Measurements from ENCODE around the gene NBPF3.
"Not testable (repeated sequence)": the region's sequence is repeated elsewhere in the genome, so short reads cannot be mapped to it uniquely, and the experiment has no call there.

DNA sequence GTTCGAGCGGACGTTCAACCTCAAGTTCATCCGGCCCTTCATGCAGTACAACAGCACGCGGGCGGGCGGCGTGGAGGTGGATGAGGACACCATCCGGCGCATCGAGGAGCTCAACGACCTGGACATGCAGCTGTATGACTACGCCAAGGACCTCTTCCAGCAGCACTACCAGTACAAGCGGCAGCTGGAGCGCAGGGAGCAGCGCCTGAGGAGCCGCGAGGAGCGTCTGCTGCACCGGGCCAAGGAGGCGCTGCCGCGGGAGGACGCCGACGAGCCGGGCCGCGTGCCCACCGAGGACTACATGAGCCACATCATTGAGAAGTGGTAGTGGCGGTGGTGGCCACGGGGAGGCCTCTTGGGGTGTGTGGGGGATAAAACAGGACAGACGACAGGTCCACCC is 10.7 kb upstream of the NBPF3 start:
- not testable (repeated sequence) for TF ChIP-seq ZFP30 (CRISPR knock-in tag; IDR thresholded peaks at IDR 0.05); GLIS3 (CRISPR knock-in tag; IDR thresholded peaks at IDR 0.05); CSDC2 (CRISPR knock-in tag; IDR thresholded peaks at IDR 0.05); ISL1 (CRISPR knock-in tag; IDR thresholded peaks at IDR 0.05); OSR1 (CRISPR knock-in tag; IDR thresholded peaks at IDR 0.05); ARNTL (CRISPR knock-in tag; IDR thresholded peaks at IDR 0.05; ENCODE audit: borderline replicate concordance, low read depth); ZNF70 (CRISPR knock-in tag; IDR thresholded peaks at IDR 0.05); ZFP3 (CRISPR knock-in tag; IDR thresholded peaks at IDR 0.05)
- TF ChIP-seq, protein P1, sequence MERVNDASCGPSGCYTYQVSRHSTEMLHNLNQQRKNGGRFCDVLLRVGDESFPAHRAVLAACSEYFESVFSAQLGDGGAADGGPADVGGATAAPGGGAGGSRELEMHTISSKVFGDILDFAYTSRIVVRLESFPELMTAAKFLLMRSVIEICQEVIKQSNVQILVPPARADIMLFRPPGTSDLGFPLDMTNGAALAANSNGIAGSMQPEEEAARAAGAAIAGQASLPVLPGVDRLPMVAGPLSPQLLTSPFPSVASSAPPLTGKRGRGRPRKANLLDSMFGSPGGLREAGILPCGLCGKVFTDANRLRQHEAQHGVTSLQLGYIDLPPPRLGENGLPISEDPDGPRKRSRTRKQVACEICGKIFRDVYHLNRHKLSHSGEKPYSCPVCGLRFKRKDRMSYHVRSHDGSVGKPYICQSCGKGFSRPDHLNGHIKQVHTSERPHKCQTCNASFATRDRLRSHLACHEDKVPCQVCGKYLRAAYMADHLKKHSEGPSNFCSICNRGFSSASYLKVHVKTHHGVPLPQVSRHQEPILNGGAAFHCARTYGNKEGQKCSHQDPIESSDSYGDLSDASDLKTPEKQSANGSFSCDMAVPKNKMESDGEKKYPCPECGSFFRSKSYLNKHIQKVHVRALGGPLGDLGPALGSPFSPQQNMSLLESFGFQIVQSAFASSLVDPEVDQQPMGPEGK (CRISPR knock-in tag; IDR thresholded peaks at IDR 0.05; ENCODE audit: borderline replicate concordance), result not testable (repeated sequence)
- TF ChIP-seq, protein P2, sequence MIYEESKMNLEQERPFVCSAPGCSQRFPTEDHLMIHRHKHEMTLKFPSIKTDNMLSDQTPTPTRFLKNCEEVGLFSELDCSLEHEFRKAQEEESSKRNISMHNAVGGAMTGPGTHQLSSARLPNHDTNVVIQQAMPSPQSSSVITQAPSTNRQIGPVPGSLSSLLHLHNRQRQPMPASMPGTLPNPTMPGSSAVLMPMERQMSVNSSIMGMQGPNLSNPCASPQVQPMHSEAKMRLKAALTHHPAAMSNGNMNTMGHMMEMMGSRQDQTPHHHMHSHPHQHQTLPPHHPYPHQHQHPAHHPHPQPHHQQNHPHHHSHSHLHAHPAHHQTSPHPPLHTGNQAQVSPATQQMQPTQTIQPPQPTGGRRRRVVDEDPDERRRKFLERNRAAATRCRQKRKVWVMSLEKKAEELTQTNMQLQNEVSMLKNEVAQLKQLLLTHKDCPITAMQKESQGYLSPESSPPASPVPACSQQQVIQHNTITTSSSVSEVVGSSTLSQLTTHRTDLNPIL (CRISPR knock-in tag; IDR thresholded peaks at IDR 0.05; ENCODE audit: low read depth), result not testable (repeated sequence)
